AG04449 (cell line): ENCODE results near the gene PPIL6.
"Not testable (repeated sequence)": the region's sequence is repeated elsewhere in the genome, so short reads cannot be mapped to it uniquely, and the experiment has no call there.

Source experiments
- CTCF ChIA-PET: fragments of 350-600 bp; formaldehyde crosslinking; extraction: SDS; loops from one replicate; lab custom pipeline; 2021; ENCODE audit warnings: antibody characterized with exemption; lab: Yijun Ruan, JAX
- POLR2A ChIA-PET: fragments of 400-600, 350-600 bp; formaldehyde crosslinking; extraction: SDS; loops from one replicate; lab custom pipeline; 2020; ENCODE audit warnings: antibody characterized with exemption, inconsistent platforms; lab: Yijun Ruan, JAX
- DNase-seq: peaks from one replicate; pipeline ENCODE4 v3.0.0-alpha.2; 2010; ENCODE audit warnings: low read depth, low spot score
- H3K4me3 ChIP-seq: 2 replicates; pipeline ENCODE4 v1.5.1; 2011; ENCODE audit warnings: low read depth, mild to moderate bottlenecking, control low read depth, low read length
- CTCF ChIP-seq: IDR thresholded peaks from one replicate; pipeline ENCODE4 v1.5.1; 2011; ENCODE audit warnings: mild to moderate bottlenecking, moderate library complexity, low read length, control low read depth, inconsistent platforms; ENCODE audit not compliant: insufficient read depth; ENCODE audit errors: missing control alignments

PPIL6 gene

GRCh38 chr6:109469591-109470189 lies 29.3 kb upstream of the PPIL6 start:
- CTCF ChIA-PET, result no interaction called here

GRCh38 chr6:109467696-109468095 lies 27.3 kb upstream of the PPIL6 start:
- no peak for DNase-seq
- H3K4me3 ChIP-seq, result no peak overlapping the region
- TF ChIP-seq CTCF, result no peak
- ChIA-PET CTCF (no interaction called here), POLR2A (no interaction called here)

More at GRCh38 chr6:109469591-109470189, 29.3 kb upstream of the PPIL6 start:
- no peak overlapping the region for H3K4me3 ChIP-seq
- DNase-seq, result no peak
- no peak for TF ChIP-seq CTCF
- POLR2A ChIA-PET, result no interaction called here

DNA sequence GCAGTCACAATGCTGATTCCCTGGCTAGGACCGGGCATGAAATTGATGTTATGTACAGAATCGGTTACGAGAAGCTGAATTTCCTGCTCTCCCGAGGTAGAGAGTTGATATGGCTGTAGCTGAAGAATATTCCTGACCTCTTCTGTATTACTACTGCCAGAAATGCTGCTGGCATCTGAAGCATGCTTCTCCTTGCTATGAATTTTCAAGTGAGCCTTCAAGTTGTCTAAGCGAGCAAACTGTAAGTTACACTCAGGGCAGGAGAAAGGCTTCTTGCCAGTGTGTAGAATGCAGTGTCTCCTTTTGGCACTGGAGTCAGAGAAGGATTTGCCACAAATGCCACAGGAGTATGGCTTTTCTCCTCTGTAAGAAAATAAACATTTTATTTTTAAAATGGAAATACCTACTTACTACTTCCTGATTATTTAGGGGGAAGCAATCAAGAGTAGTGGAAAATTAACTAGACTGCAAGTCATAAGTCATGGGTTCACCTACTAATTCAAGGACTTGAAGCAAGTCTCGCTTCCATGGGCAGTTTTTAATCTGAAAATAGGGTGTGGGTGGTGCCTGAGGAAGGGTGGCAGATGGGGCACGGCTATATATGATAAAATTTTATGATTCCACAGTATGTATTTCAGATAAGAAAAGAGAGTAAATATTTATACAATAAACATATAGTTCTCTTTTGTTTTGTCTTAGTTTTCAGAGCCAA lies 25.9 kb upstream of the PPIL6 start:
- H3K4me3 ChIP-seq, result no peak overlapping the region
- TF ChIP-seq CTCF, result no peak
- CTCF ChIA-PET, result interaction anchor here (0.7 kb wide), 1 partner anchor 10 kb away, joined by 3 read pairs; no protein-coding TSS in a partner anchor
- DNase-seq, result no peak
- POLR2A ChIA-PET, result no interaction called here

DNA sequence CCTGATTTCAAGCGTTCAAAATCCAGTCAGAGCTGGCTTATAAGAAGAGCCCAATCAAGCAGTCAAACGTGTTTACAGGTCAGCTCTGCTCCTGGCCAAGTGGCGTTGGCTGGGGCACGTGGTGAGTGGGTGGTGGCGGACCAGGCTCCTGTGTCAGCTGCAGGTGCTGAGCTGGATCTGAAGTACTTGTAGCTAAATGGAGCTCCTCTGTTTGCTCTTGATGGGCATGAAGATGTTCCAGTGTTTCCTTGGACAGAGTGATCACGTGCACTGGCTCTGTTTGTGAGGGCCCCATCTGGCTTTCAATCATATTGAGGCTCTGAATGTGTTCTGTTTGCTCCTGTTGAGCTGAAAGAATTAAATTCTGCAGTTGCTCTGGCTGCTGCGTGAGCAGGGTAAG lies 25.3 kb upstream of the PPIL6 start:
- no peak for TF ChIP-seq CTCF
- DNase-seq, result no peak
- H3K4me3 ChIP-seq, result no peak overlapping the region
- ChIA-PET CTCF (interaction anchor here (0.7 kb wide), 1 partner anchor 9 kb away, joined by 3 read pairs; no protein-coding TSS in a partner anchor), POLR2A (no interaction called here)

DNA sequence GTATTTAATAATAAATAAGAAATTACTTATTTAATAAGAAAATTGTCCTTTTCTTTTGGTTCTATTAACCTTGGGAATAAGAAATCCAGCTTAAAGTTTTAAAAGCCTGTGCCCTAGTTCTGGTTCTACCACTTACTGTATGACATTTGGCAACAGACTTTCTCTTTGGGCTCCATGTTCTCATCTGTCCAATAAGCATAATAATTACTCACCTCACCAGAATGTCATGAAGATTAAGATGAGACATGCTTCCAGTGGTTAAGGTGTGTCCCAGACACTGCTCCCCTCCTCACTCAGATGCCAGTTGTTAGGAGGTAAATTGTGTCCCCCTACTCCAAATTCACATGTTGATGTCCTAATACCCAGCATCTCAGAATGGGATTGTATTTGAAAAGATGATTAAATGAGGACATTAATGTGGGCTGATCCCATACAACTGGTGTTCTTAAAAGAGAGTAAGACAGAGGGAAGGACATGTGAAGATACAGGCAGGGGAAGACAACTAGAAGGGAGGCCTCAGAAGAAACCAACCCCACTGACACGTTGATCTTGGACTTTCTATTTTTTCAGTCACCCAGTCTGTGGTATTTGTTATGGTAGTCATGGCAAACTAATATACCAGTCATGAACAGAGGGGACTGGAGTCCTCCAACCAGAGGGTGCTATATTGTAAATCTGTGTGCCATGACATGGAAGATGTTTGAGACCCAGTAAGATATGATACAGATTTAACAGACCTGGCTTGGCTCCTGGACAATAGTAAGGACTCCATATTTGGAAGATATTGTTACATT lies 21.5 kb upstream of the PPIL6 start:
- POLR2A ChIA-PET, result no interaction called here
- TF ChIP-seq CTCF, result no peak
- no peak for DNase-seq
- CTCF ChIA-PET, result no interaction called here
- no peak overlapping the region for H3K4me3 ChIP-seq

DNA sequence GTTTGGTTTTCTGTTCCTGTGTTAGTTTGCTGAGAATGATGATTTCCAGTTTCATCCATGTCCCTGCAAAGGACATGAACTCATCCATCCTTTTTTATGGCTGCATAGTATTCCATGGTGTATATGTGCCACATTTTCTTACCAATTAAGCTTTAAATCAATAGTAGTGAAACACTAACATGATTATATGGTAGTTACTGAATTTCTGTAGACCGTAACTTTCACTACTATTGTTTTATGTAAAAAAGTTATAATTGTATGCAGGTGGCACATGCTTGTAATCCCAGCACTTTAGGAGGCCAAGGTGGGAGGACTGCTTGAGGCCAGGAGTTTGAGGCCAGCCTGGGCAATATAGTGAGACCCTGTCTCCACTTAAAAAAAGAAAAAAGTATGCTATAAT lies 20.8 kb upstream of the PPIL6 start:
- DNase-seq, CTCF ChIA-PET, POLR2A ChIA-PET, H3K4me3 ChIP-seq: not testable (repeated sequence)
